Testis (tissue), 3 donors: Measurements from ENCODE around the gene IL1RAP. TPM values are rescaled to one million over a fixed set of nuclear protein-coding genes. Genes with fewer than 3 reads are reported as not detected.
"Not testable (repeated sequence)": the region's sequence is repeated elsewhere in the genome, so short reads cannot be mapped to it uniquely, and the experiment has no call there.

ENCODE experiments used
- DNase-seq: peaks from one replicate; pipeline ENCODE4 v3.0.0-alpha.2; 2019
- H3K27ac ChIP-seq, 2 donors: fragments of 200-600 bp; sonication (generic); one replicate each; pipeline ENCODE4 v1.5.1; 2019
- H3K27me3 ChIP-seq: fragments of 200-600 bp; sonication (generic); one replicate; pipeline ENCODE4 v1.5.1; 2019
- H3K36me3 ChIP-seq: fragments of 200-600 bp; sonication (generic); one replicate; pipeline ENCODE4 v1.5.1; 2017; ENCODE audit warnings: low read depth; ENCODE audit errors: missing control alignments
- H3K4me1 ChIP-seq: fragments of 200-600 bp; sonication (generic); one replicate; pipeline ENCODE4 v1.5.1; 2019
- H3K4me3 ChIP-seq, 2 donors: fragments of 200-600 bp; sonication (generic); one replicate each; pipeline ENCODE4 v1.5.1; 2017 to 2019
- H3K9me3 ChIP-seq: fragments of 200-600 bp; sonication (generic); one replicate; pipeline ENCODE4 v1.5.1; 2017
- CTCF ChIP-seq, 3 experiments: fragments of 450-650 bp in 2 of 3; fragments of 200-600 bp in 1 of 3; sonication (generic) in 1 of 3; IDR thresholded peaks; one replicate each; pipeline ENCODE4 v1.5.1; 2016 to 2019; ENCODE audit warnings: antibody characterized with exemption in 3 of 3, mild to moderate bottlenecking in 2 of 3, moderate library complexity in 1 of 3
- POLR2A ChIP-seq: fragments of 450-650 bp; IDR thresholded peaks from one replicate; pipeline ENCODE4 v1.6.1; 2017; ENCODE audit warnings: antibody characterized with exemption, mild to moderate bottlenecking, moderate library complexity
- WGBS, 2 donors: methylation state at CpG; one replicate each; pipeline ENCODE4 v1.1.5; 2018; 5-methylcytosine and 5-hydroxymethylcytosine counted together
- intact Hi-C: fragments of 100-400 bp; cut with DNase I; formaldehyde crosslinking; loops from one replicate; pipeline ENCODE4 v1.15.1; 2023; ENCODE audit warnings: low total_unique reads
- polyA plus RNA-seq: library from polyadenylated mRNA; stranded (reverse); fragments of 350-450 nt; fragmentation: Illumina TruSeq; extraction: RNeasy Lipid Tissue Mini Kit (QIAGEN cat#74804); gene quantifications from one replicate; pipeline ENCODE4 v1.2.3, GENCODE V29; 2014; ENCODE audit warnings: low read depth, low replicate concordance; ENCODE audit not compliant: insufficient read depth
- total RNA-seq, 2 donors: library from RNA; depleted of rRNA; stranded (reverse); fragments of >200 nt; gene quantifications; one replicate each; pipeline ENCODE4 v1.2.3, GENCODE V29; 2016

IL1RAP gene
- total and polyA plus RNA-seq, 3 donors from 2014 or later = 1.7 to 3.2 (median 2.1) TPM

GRCh38 chr3:190514413-190515153, 698 bp downstream of the IL1RAP start:
- no peaks in the 10 kb centered on the region for H3K9me3 ChIP-seq
- no peaks in the 10 kb centered on the region for H3K27me3 ChIP-seq
- TF ChIP-seq CTCF (IDR thresholded peaks at IDR 0.05) = no peak
- TF ChIP-seq POLR2A = no peak
- DNase-seq = peak; percentile 56
- no peaks in the 10 kb centered on the region for H3K4me1 ChIP-seq
- H3K27ac ChIP-seq = peak overlapping the region; percentile 6 to 26
- peak overlapping the region; percentile 65 to 67 for H3K4me3 ChIP-seq
- no peaks in the 10 kb centered on the region for H3K36me3 ChIP-seq
- intact Hi-C loops = no loop called here
- WGBS, 2 donors = 0 to 1% methylated on average over 22 to 29 of the region's 29 CpGs

GRCh38 chr3:190516416-190516815, 2.5 kb downstream of the IL1RAP start:
- no peaks in the 10 kb centered on the region for H3K9me3 ChIP-seq
- no peak overlapping the region for H3K4me3 ChIP-seq
- H3K27ac ChIP-seq = no peak overlapping the region
- H3K27me3 ChIP-seq = no peaks in the 10 kb centered on the region
- intact Hi-C loops = no loop called here
- no peaks in the 10 kb centered on the region for H3K36me3 ChIP-seq
- H3K4me1 ChIP-seq = no peaks in the 10 kb centered on the region
- WGBS, 2 donors = 96 to 98% methylated on average over 1 of the region's 1 CpG
- no peak for DNase-seq
- TF ChIP-seq CTCF (IDR thresholded peaks at IDR 0.05) = no peak

- no peak for TF ChIP-seq CTCF (IDR thresholded peaks at IDR 0.05)
- TF ChIP-seq POLR2A = no peak
- no peak for DNase-seq
These were observed 3.8 kb downstream of the IL1RAP start for GRCh38 chr3:190517687-190518086.

GRCh38 chr3:190518531-190518930, 4.6 kb downstream of the IL1RAP start:
- DNase-seq, intact Hi-C loops, H3K9me3 ChIP-seq, H3K27me3 ChIP-seq, H3K36me3 ChIP-seq, H3K4me3 ChIP-seq, H3K27ac ChIP-seq, H3K4me1 ChIP-seq: not testable (repeated sequence)
- WGBS, 2 donors = 86 to 97% methylated on average over 4 of the region's 4 CpGs

More at GRCh38 chr3:190517687-190518086, 3.8 kb downstream of the IL1RAP start:
- intact Hi-C loops = no loop called here
- Histone ChIP-seq H3K4me1 (no peaks in the 10 kb centered on the region), H3K4me3 (no peak overlapping the region), H3K27ac (no peak overlapping the region), H3K36me3 (no peaks in the 10 kb centered on the region), H3K27me3 (no peaks in the 10 kb centered on the region), H3K9me3 (no peaks in the 10 kb centered on the region)
- 86 to 91% methylated on average over 3 of the region's 3 CpGs for WGBS, 2 donors

- H3K9me3 ChIP-seq = no peaks in the 10 kb centered on the region
- no peaks in the 10 kb centered on the region for H3K36me3 ChIP-seq
- WGBS, 2 donors = 96 to 97% methylated on average over 1 of the region's 1 CpG
- no peak for TF ChIP-seq POLR2A
- no peak for TF ChIP-seq CTCF (IDR thresholded peaks at IDR 0.05)
- H3K4me1 ChIP-seq = no peaks in the 10 kb centered on the region
- intact Hi-C loops = no loop called here
- H3K27ac ChIP-seq = no peak overlapping the region
- H3K27me3 ChIP-seq = no peaks in the 10 kb centered on the region
- H3K4me3 ChIP-seq = no peak overlapping the region
- no peak for DNase-seq
These were observed 6.0 kb downstream of the IL1RAP start for GRCh38 chr3:190519886-190520285.
